ENCODE measurements around the gene ZNF217.

DNA sequence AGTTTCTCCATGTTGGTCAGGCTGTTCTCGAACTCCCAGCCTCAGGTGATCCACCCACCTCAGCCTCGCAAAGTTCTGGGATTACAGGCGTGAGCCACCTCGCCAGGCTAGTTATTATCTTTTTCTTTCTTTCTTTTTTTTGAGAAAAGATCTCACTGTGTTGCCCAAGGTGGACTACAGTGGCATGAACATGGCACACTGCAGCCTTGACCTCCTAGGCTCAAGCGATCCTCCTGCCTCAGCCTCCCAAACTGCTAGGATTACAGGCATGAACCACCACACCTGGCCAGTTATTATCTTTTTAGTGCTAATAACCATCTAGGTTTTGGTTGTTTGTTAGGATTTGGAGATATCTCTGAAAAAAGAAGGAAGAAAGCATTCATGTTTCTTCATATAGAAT, 35.8 kb upstream of the ZNF217 start:
- no peak for TF ChIP-seq ZNF274 (IDR thresholded peaks at IDR 0.05; ENCODE audit: low read depth, low read length)
- TF ChIP-seq YY1 (IDR thresholded peaks at IDR 0.05; ENCODE audit: insufficient read depth, insufficient read length): no peak
- no peak for TF ChIP-seq SUZ12 (IDR thresholded peaks at IDR 0.05; ENCODE audit: extremely low read depth, insufficient read depth, insufficient read length)

Measured in NT2/D1 (cell line).